ENCODE measurements around the gene LRMDA.

The LRMDA gene

DNA sequence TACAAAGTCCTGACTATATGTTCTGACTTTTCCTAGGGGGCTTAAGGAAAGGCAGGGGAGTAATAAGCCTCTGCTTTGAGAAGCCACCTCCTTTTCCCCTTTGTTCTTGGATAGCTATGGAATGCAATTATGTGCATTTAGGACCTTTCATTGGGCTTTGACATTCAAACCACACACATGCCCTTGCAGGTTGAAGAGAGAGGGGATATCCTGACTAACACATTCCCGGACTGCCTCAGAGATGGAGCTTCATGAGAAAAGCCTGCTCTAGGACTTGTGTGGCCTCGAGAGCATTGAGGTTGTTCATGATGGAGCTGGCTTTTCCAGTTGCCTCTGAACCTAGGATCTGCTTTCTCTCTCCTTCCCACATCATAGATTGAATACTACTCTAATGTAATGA lies 694.5 kb downstream of the LRMDA start:
- Histone ChIP-seq H3K27me3 (ENCODE audit: insufficient read depth, low read length, poor library complexity, severe bottlenecking) (no peaks in the 10 kb centered on the region), H3K36me3 (ENCODE audit: insufficient read depth, low read length) (no peaks in the 10 kb centered on the region), H3K4me3 (ENCODE audit: low read length, poor library complexity, severe bottlenecking) (no peak overlapping the region), H4K20me1 (ENCODE audit: insufficient read depth, low read length, poor library complexity, severe bottlenecking) (no peaks in the 10 kb centered on the region), H3K79me2 (ENCODE audit: insufficient read depth, low read length) (no peaks in the 10 kb centered on the region), H3K4me1 (ENCODE audit: insufficient read depth, low read length, poor library complexity, severe bottlenecking) (peaks cover 26% of the 10 kb centered on the region), H3K9me3 (ENCODE audit: insufficient read depth, low read depth, low read length) (no peaks in the 10 kb centered on the region), H2AFZ (ENCODE audit: low read length) (no peak overlapping the region), H3K9me2 (replicated peaks; ENCODE audit: low read depth, low read length) (no peaks in the 10 kb centered on the region), H3F3A (ENCODE audit: low read depth) (no peaks in the 10 kb centered on the region), H3K9ac (ENCODE audit: low read depth, low read length, poor library complexity, severe bottlenecking) (no peak overlapping the region), H3K4me2 (ENCODE audit: low read depth, low read length, poor library complexity, severe bottlenecking) (peak overlapping the region; percentile 27)
- TF ChIP-seq, protein P1, sequence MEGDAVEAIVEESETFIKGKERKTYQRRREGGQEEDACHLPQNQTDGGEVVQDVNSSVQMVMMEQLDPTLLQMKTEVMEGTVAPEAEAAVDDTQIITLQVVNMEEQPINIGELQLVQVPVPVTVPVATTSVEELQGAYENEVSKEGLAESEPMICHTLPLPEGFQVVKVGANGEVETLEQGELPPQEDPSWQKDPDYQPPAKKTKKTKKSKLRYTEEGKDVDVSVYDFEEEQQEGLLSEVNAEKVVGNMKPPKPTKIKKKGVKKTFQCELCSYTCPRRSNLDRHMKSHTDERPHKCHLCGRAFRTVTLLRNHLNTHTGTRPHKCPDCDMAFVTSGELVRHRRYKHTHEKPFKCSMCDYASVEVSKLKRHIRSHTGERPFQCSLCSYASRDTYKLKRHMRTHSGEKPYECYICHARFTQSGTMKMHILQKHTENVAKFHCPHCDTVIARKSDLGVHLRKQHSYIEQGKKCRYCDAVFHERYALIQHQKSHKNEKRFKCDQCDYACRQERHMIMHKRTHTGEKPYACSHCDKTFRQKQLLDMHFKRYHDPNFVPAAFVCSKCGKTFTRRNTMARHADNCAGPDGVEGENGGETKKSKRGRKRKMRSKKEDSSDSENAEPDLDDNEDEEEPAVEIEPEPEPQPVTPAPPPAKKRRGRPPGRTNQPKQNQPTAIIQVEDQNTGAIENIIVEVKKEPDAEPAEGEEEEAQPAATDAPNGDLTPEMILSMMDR (conservative IDR thresholded peaks at IDR 0.05; ENCODE audit: low read length), result no peak
- no peak for TF ChIP-seq EZH2phosphoT487 (IDR thresholded peaks at IDR 0.05; ENCODE audit: borderline replicate concordance)

DNA sequence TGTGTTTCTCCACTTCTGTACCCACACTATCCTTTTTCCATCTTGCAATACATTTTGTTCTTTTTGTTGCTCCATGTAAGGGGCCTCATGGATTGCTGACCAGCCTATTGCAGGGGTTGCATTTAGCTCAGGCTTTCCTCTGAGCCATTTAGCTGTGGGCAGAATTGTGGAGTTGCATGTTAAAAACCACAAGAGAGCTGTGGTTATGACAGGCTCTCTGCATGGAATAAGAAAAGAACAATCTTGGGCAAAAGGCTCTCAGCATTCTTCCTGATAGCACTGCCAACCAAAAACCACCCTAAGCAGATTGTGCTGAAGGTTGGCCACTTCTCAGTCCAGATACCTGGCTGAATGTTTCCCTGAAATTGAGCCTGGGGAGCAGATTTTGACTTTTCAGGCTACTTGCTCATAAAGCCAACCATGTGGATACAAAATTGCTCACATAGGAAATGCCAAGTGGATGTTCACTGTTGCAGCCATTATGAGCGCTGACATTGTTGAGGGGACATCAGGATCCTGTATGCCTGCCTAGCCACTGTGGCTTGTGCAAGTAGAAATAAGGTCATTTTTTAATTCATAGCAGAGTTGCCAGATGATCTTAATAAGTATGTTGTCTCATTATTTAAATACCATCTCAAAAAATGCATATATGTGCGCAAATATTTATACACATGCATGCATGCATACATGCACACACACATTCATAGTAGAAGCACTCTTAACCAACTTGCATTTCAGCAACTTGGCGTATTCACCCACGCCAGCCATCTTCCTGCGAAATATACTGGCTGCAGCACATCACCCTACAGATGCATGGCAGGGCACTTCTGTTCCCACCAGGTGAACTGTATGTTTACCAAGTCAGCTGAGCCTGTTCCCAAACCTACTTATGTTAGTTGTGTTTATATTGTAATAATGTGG lies 695.4 kb downstream of the LRMDA start:
- Histone ChIP-seq H3K9me2 (replicated peaks; ENCODE audit: low read depth, low read length) (no peaks in the 10 kb centered on the region), H3K9me3 (ENCODE audit: insufficient read depth, low read depth, low read length) (no peaks in the 10 kb centered on the region), H3K79me2 (ENCODE audit: insufficient read depth, low read length) (no peaks in the 10 kb centered on the region), H3K4me2 (ENCODE audit: low read depth, low read length, poor library complexity, severe bottlenecking) (peak overlapping the region; percentile 27), H2AFZ (ENCODE audit: low read length) (no peak overlapping the region), H4K20me1 (ENCODE audit: insufficient read depth, low read length, poor library complexity, severe bottlenecking) (no peaks in the 10 kb centered on the region), H3K36me3 (ENCODE audit: insufficient read depth, low read length) (no peaks in the 10 kb centered on the region), H3F3A (ENCODE audit: low read depth) (no peaks in the 10 kb centered on the region), H3K27me3 (ENCODE audit: insufficient read depth, low read length, poor library complexity, severe bottlenecking) (no peaks in the 10 kb centered on the region), H3K9ac (ENCODE audit: low read depth, low read length, poor library complexity, severe bottlenecking) (no peak overlapping the region), H3K4me1 (ENCODE audit: insufficient read depth, low read length, poor library complexity, severe bottlenecking) (peaks cover 26% of the 10 kb centered on the region), H3K4me3 (ENCODE audit: low read length, poor library complexity, severe bottlenecking) (no peak overlapping the region)
- TF ChIP-seq, protein P1 (conservative IDR thresholded peaks at IDR 0.05; ENCODE audit: low read length), result no peak
- TF ChIP-seq EZH2phosphoT487 (IDR thresholded peaks at IDR 0.05; ENCODE audit: borderline replicate concordance), result no peak

DNA sequence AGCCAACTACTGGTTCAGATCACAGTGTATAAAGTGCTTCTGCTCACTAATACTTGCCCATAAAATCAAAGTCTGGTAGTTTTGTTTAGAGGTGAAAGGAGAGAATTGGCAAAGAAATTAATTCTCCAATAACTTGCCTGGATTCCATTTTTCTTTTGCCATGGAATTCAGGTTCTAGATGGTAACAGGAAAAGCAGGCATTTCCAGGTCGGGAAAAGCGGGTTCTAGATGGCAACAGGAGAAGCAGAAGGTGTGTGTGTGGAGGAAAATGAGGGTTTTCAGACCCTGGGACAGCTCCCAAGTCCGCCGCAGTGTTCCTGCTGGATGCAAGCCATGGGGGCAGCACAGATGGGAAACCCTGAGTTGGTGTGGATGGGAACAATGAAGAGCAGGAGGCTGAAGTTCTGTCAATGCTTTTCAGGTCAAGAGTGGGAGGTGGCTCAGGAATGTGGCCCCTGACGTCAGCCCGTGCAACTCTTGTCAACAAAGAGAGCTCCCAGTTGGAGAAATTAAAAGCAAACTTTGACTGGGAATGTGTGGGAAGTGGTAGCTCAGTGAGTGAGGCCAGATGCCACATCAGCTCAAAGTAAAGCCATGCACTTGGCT lies 696.7 kb downstream of the LRMDA start:
- Histone ChIP-seq H3K79me2 (ENCODE audit: insufficient read depth, low read length) (no peaks in the 10 kb centered on the region), H3K27me3 (ENCODE audit: insufficient read depth, low read length, poor library complexity, severe bottlenecking) (no peaks in the 10 kb centered on the region), H3F3A (ENCODE audit: low read depth) (no peaks in the 10 kb centered on the region), H2AFZ (ENCODE audit: low read length) (no peak overlapping the region), H3K9me3 (ENCODE audit: insufficient read depth, low read depth, low read length) (no peaks in the 10 kb centered on the region), H3K4me3 (ENCODE audit: low read length, poor library complexity, severe bottlenecking) (no peak overlapping the region), H3K4me2 (ENCODE audit: low read depth, low read length, poor library complexity, severe bottlenecking) (no peak overlapping the region), H3K9me2 (replicated peaks; ENCODE audit: low read depth, low read length) (no peaks in the 10 kb centered on the region), H3K4me1 (ENCODE audit: insufficient read depth, low read length, poor library complexity, severe bottlenecking) (peaks cover 26% of the 10 kb centered on the region), H4K20me1 (ENCODE audit: insufficient read depth, low read length, poor library complexity, severe bottlenecking) (no peaks in the 10 kb centered on the region), H3K36me3 (ENCODE audit: insufficient read depth, low read length) (no peaks in the 10 kb centered on the region), H3K9ac (ENCODE audit: low read depth, low read length, poor library complexity, severe bottlenecking) (no peak overlapping the region)
- no peak for TF ChIP-seq EZH2phosphoT487 (IDR thresholded peaks at IDR 0.05; ENCODE audit: borderline replicate concordance)
- TF ChIP-seq, protein P1 (conservative IDR thresholded peaks at IDR 0.05; ENCODE audit: low read length), result no peak

Measured in Loucy (cell line).